ENCODE data around the gene CCN5.

CCN5 gene

GRCh38 chr20:44716309-44717106 is 1.3 kb downstream of the CCN5 start:
- no peak for DNase-seq (ENCODE audit: low read depth)

GRCh38 chr20:44717986-44718385 is 2.8 kb downstream of the CCN5 start:
- DNase-seq (ENCODE audit: low read depth): no peak

- DNase-seq (ENCODE audit: low read depth): no peak
Measured at GRCh38 chr20:44719841-44720240, 4.7 kb downstream of the CCN5 start.

- no peak for DNase-seq (ENCODE audit: low read depth)
Measured at GRCh38 chr20:44720621-44720996, 5.4 kb downstream of the CCN5 start.

- no peak for DNase-seq (ENCODE audit: low read depth)
Measured at GRCh38 chr20:44720997-44721784, 6.0 kb downstream of the CCN5 start.

- no peak for DNase-seq (ENCODE audit: low read depth)
Measured at GRCh38 chr20:44721785-44722054, 6.6 kb downstream of the CCN5 start.

GRCh38 chr20:44722990-44723389 is 7.8 kb downstream of the CCN5 start:
- no peak for DNase-seq (ENCODE audit: low read depth)

- DNase-seq (ENCODE audit: low read depth): no peak
Measured at GRCh38 chr20:44723391-44723790, 8.2 kb downstream of the CCN5 start.

GRCh38 chr20:44723798-44724362 is 8.7 kb downstream of the CCN5 start:
- DNase-seq (ENCODE audit: low read depth): no peak

- no peak for DNase-seq (ENCODE audit: low read depth)
Measured at GRCh38 chr20:44724423-44725091, 9.4 kb downstream of the CCN5 start.

- DNase-seq (ENCODE audit: low read depth): no peak
Measured at GRCh38 chr20:44725837-44726236, 10.7 kb downstream of the CCN5 start.

- no peak for DNase-seq (ENCODE audit: low read depth)
Measured at GRCh38 chr20:44727039-44727438, 11.9 kb downstream of the CCN5 start.

- no peak for DNase-seq (ENCODE audit: low read depth)
Measured at GRCh38 chr20:44727651-44728050, 12.5 kb downstream of the CCN5 start.

- DNase-seq (ENCODE audit: low read depth): no peak
Measured at GRCh38 chr20:44728801-44729443, 13.8 kb downstream of the CCN5 start.

GRCh38 chr20:44730441-44730840 is 15.3 kb downstream of the CCN5 start:
- DNase-seq (ENCODE audit: low read depth): no peak

GRCh38 chr20:44731657-44732056 is 16.5 kb downstream of the CCN5 start:
- DNase-seq (ENCODE audit: low read depth): no peak

- no peak for DNase-seq (ENCODE audit: low read depth)
Measured at GRCh38 chr20:44732327-44732726, 17.2 kb downstream of the CCN5 start.

GRCh38 chr20:44733341-44734069 is 18.3 kb downstream of the CCN5 start:
- no peak for DNase-seq (ENCODE audit: low read depth)

GRCh38 chr20:44734938-44735337 is 19.8 kb downstream of the CCN5 start:
- DNase-seq (ENCODE audit: low read depth): no peak

- no peak for DNase-seq (ENCODE audit: low read depth)
Measured at GRCh38 chr20:44735816-44736169, 20.6 kb downstream of the CCN5 start.

GRCh38 chr20:44736170-44737021 is 21.2 kb downstream of the CCN5 start:
- no peak for DNase-seq (ENCODE audit: low read depth)

All from activated T-helper 9 cell treated with anti-CD3 and anti-CD28 coated beads, Interleukin-2, amount 50 U/mL, for 16 hours (primary cell).